ENCODE data around the gene HPN.
A peak's percentile ranks its signal among the peaks of the same experiment; 100 is the strongest.
"Not testable (repeated sequence)": the region's sequence is repeated elsewhere in the genome, so short reads cannot be mapped to it uniquely, and the experiment has no call there.

HPN gene

GRCh38 chr19:35041548-35042055, at the start of gene HPN:
HPN (plus strand) TSS chr19:35041721; CDS start chr19:35042507, 786 bp downstream.
- no peak for DNase-seq (ENCODE audit: low read depth in 2 of 2, low spot score in 1 of 2)

- DNase-seq (ENCODE audit: low read depth in 2 of 2, low spot score in 1 of 2): not testable (repeated sequence)
Measured at GRCh38 chr19:34992582-34992981, 48.9 kb upstream of the HPN start.

- DNase-seq (ENCODE audit: low read depth in 2 of 2, low spot score in 1 of 2): no peak
Measured at GRCh38 chr19:34994286-34994642, 47.3 kb upstream of the HPN start.

- no peak for DNase-seq (ENCODE audit: low read depth in 2 of 2, low spot score in 1 of 2)
Measured at GRCh38 chr19:34994643-34995541, 46.6 kb upstream of the HPN start.

- DNase-seq (ENCODE audit: low read depth in 2 of 2, low spot score in 1 of 2): no peak
Measured at GRCh38 chr19:34995551-34995950, 46.0 kb upstream of the HPN start.

GRCh38 chr19:34997071-34997617, 44.4 kb upstream of the HPN start:
- DNase-seq (ENCODE audit: low read depth in 2 of 2, low spot score in 1 of 2): no peak

- DNase-seq (ENCODE audit: low read depth in 2 of 2, low spot score in 1 of 2): not testable (repeated sequence)
Measured at GRCh38 chr19:34998224-34998623, 43.3 kb upstream of the HPN start.

- no peak for DNase-seq (ENCODE audit: low read depth in 2 of 2, low spot score in 1 of 2)
Measured at GRCh38 chr19:34998777-34999497, 42.6 kb upstream of the HPN start.

GRCh38 chr19:34999498-35000337, 41.8 kb upstream of the HPN start, which contains the start of gene GRAMD1A:
GRAMD1A (plus strand) TSS chr19:35000323; CDS start chr19:35000479, 156 bp downstream.
- DNase-seq (ENCODE audit: low read depth in 2 of 2, low spot score in 1 of 2): peak in 1 of 2 donors; percentile 46

GRCh38 chr19:35000338-35000646, 41.2 kb upstream of the HPN start:
- DNase-seq (ENCODE audit: low read depth in 2 of 2, low spot score in 1 of 2): no peak

GRCh38 chr19:35000647-35001501, 40.6 kb upstream of the HPN start:
- no peak for DNase-seq (ENCODE audit: low read depth in 2 of 2, low spot score in 1 of 2)

GRCh38 chr19:35002037-35002535, 39.4 kb upstream of the HPN start:
- no peak for DNase-seq (ENCODE audit: low read depth in 2 of 2, low spot score in 1 of 2)

- DNase-seq (ENCODE audit: low read depth in 2 of 2, low spot score in 1 of 2): no peak
Measured at GRCh38 chr19:35004517-35005255, 36.8 kb upstream of the HPN start.

- DNase-seq (ENCODE audit: low read depth in 2 of 2, low spot score in 1 of 2): no peak
Measured at GRCh38 chr19:35005256-35005977, 36.1 kb upstream of the HPN start.

GRCh38 chr19:35006007-35006341, 35.5 kb upstream of the HPN start:
- DNase-seq (ENCODE audit: low read depth in 2 of 2, low spot score in 1 of 2): not testable (repeated sequence)

GRCh38 chr19:35006342-35006998, 35.1 kb upstream of the HPN start:
- no peak for DNase-seq (ENCODE audit: low read depth in 2 of 2, low spot score in 1 of 2)

- no peak for DNase-seq (ENCODE audit: low read depth in 2 of 2, low spot score in 1 of 2)
Measured at GRCh38 chr19:35006999-35007365, 34.5 kb upstream of the HPN start.

- DNase-seq (ENCODE audit: low read depth in 2 of 2, low spot score in 1 of 2): not testable (repeated sequence)
Measured at GRCh38 chr19:35007427-35007826, 34.1 kb upstream of the HPN start.
